OCI-LY1 (cell line): Measurements from ENCODE around the gene PLEKHF1.

Experiments used
- H2AFZ ChIP-seq: fragments of 200-600 bp; sonication (generic), shearing (Covaris generic); 2 replicates; pipeline ENCODE4 v1.6.0; 2014; ENCODE audit warnings: antibody characterized with exemption, mild to moderate bottlenecking, low read length
- H3F3A ChIP-seq: fragments of 200-600 bp; sonication (generic), shearing (Covaris generic); 2 replicates; pipeline ENCODE4 v1.6.0; 2014; ENCODE audit warnings: mild to moderate bottlenecking, antibody characterized with exemption, low read length, moderate library complexity; ENCODE audit not compliant: insufficient read depth
- H3K27ac ChIP-seq: fragments of 200-600 bp; sonication (generic); 2 replicates; pipeline ENCODE4 v1.5.1; 2014; ENCODE audit warnings: low read length, mixed run types, mild to moderate bottlenecking, low read depth; ENCODE audit not compliant: poor library complexity, severe bottlenecking
- H3K27me3 ChIP-seq: fragments of 200-600 bp; sonication (generic); 2 replicates; pipeline ENCODE4 v1.6.0; 2014; ENCODE audit warnings: antibody characterized with exemption, mild to moderate bottlenecking, low read length, moderate library complexity; ENCODE audit not compliant: insufficient read depth
- H3K36me3 ChIP-seq: fragments of 200-600 bp; sonication (generic); 2 replicates; pipeline ENCODE4 v1.6.1; 2014; ENCODE audit warnings: mild to moderate bottlenecking, antibody characterized with exemption, low read length, moderate library complexity, mixed read lengths; ENCODE audit not compliant: insufficient read depth
- H3K4me1 ChIP-seq: fragments of 200-600 bp; sonication (generic); 2 replicates; pipeline ENCODE4 v1.5.1; 2014; ENCODE audit warnings: mild to moderate bottlenecking, low read length, moderate library complexity; ENCODE audit not compliant: insufficient read depth, severe bottlenecking
- H3K4me2 ChIP-seq: fragments of 200-600 bp; sonication (generic), shearing (Covaris generic); 2 replicates; pipeline ENCODE4 v1.6.1; 2014; ENCODE audit warnings: low read length
- H3K4me3 ChIP-seq: fragments of 200-600 bp; sonication (generic); 2 replicates; pipeline ENCODE4 v1.5.1; 2014; ENCODE audit warnings: low read length, low read depth, mild to moderate bottlenecking, mixed read lengths; ENCODE audit not compliant: poor library complexity, severe bottlenecking
- H3K79me2 ChIP-seq: fragments of 200-600 bp; shearing (Covaris generic); 2 replicates; pipeline ENCODE4 v1.6.1; 2016; ENCODE audit warnings: mixed run types, low read length, mixed read lengths; ENCODE audit not compliant: insufficient read depth
- H3K9ac ChIP-seq: fragments of 200-600 bp; sonication (generic), shearing (Covaris generic); 2 replicates; pipeline ENCODE4 v1.6.1; 2014; ENCODE audit warnings: mild to moderate bottlenecking, low read length, mixed read lengths
- H3K9me2 ChIP-seq: fragments of 200-600 bp; sonication (generic), shearing (Covaris generic); 2 replicates; pipeline ENCODE4 v1.6.1; 2014; ENCODE audit warnings: low read depth, mild to moderate bottlenecking, low read length, mixed read lengths
- H3K9me3 ChIP-seq: fragments of 200-600 bp; shearing (Covaris generic); 2 replicates; pipeline ENCODE4 v1.6.1; 2014; ENCODE audit warnings: low read length, mixed read lengths
- H4K20me1 ChIP-seq: fragments of 200-600 bp; sonication (generic), shearing (Covaris generic); 2 replicates; pipeline ENCODE4 v1.6.0; 2016; ENCODE audit warnings: mild to moderate bottlenecking, low read length; ENCODE audit not compliant: insufficient read depth
- CTCF ChIP-seq: fragments of 200-600 bp; sonication (generic), shearing (Covaris generic); IDR thresholded peaks from 2 replicates; pipeline ENCODE4 v1.5.1; 2017; ENCODE audit warnings: mild to moderate bottlenecking, antibody characterized with exemption, low read length, moderate library complexity, mixed read lengths
- EZH2 ChIP-seq: fragments of 200-600 bp; sonication (generic), shearing (Covaris generic); IDR thresholded peaks from 2 replicates; pipeline ENCODE4 v1.8.0; 2017; ENCODE audit warnings: borderline replicate concordance, mixed run types, mild to moderate bottlenecking, antibody characterized with exemption, low read length, moderate library complexity, mixed read lengths

The PLEKHF1 gene

GRCh38 chr19:29675650-29676186, 10.5 kb downstream of the PLEKHF1 start:
- H3K9me2 ChIP-seq = no peaks in the 10 kb centered on the region

GRCh38 chr19:29676586-29676985, 11.3 kb downstream of the PLEKHF1 start:
- TF ChIP-seq CTCF (no peak), EZH2 (no peak)
- H3K27ac ChIP-seq = no peak overlapping the region

More at GRCh38 chr19:29675650-29676186, 10.5 kb downstream of the PLEKHF1 start:
- no peak overlapping the region for H3K27ac ChIP-seq
- H3K4me1 ChIP-seq = peaks cover 33% of the 10 kb centered on the region
- no peaks in the 10 kb centered on the region for H3K36me3 ChIP-seq
- no peaks in the 10 kb centered on the region for H4K20me1 ChIP-seq
- H3K9me3 ChIP-seq = no peaks in the 10 kb centered on the region
- no peak overlapping the region for H3K9ac ChIP-seq
- no peak overlapping the region for H3K4me3 ChIP-seq
- H3F3A ChIP-seq = no peaks in the 10 kb centered on the region
- TF ChIP-seq EZH2 = no peak
- TF ChIP-seq CTCF = no peak
- H2AFZ ChIP-seq = no peak overlapping the region
- no peaks in the 10 kb centered on the region for H3K27me3 ChIP-seq
- H3K4me2 ChIP-seq = no peak overlapping the region
- H3K79me2 ChIP-seq = no peaks in the 10 kb centered on the region

GRCh38 chr19:29677001-29677817, 11.9 kb downstream of the PLEKHF1 start:
- Histone ChIP-seq H3K9me2 (no peaks in the 10 kb centered on the region), H3K27me3 (no peaks in the 10 kb centered on the region), H3K9me3 (no peaks in the 10 kb centered on the region), H3K79me2 (no peaks in the 10 kb centered on the region), H3K27ac (no peak overlapping the region), H3K4me1 (peaks cover 23% of the 10 kb centered on the region), H3K36me3 (no peaks in the 10 kb centered on the region), H3K4me2 (no peak overlapping the region), H3K4me3 (no peak overlapping the region), H2AFZ (no peak overlapping the region), H3K9ac (no peak overlapping the region), H4K20me1 (no peaks in the 10 kb centered on the region), H3F3A (no peaks in the 10 kb centered on the region)
- TF ChIP-seq EZH2 (no peak), CTCF (no peak)

More at GRCh38 chr19:29676586-29676985, 11.3 kb downstream of the PLEKHF1 start:
- Histone ChIP-seq H3K36me3 (no peaks in the 10 kb centered on the region), H3K9me2 (no peaks in the 10 kb centered on the region), H3K79me2 (no peaks in the 10 kb centered on the region), H3K4me3 (no peak overlapping the region), H3K27me3 (no peaks in the 10 kb centered on the region), H3K4me1 (peaks cover 29% of the 10 kb centered on the region), H3F3A (no peaks in the 10 kb centered on the region), H3K4me2 (no peak overlapping the region), H4K20me1 (no peaks in the 10 kb centered on the region), H3K9me3 (no peaks in the 10 kb centered on the region), H3K9ac (no peak overlapping the region), H2AFZ (no peak overlapping the region)
